ENCODE measurements around the gene FBXW4.

The FBXW4 gene

GRCh38 chr10:101611096-101611905, 83.7 kb downstream of the FBXW4 start:
- CTCF ChIA-PET = interaction anchor here (1.0 to 14.6 kb wide), 4 partner anchors 9 to 397 kb away, joined by 3 to 265 read pairs (median 8); partner anchors contain the start of gene NPM3
- no peak for DNase-seq (ENCODE audit: low read depth, low spot score)
- POLR2A ChIA-PET = no interaction called here
- TF ChIP-seq CTCF (IDR thresholded peaks at IDR 0.05; ENCODE audit: insufficient read depth, low read length, missing control alignments) = no peak
- no peak overlapping the region for H3K4me3 ChIP-seq (ENCODE audit: low read depth, low read length)

GRCh38 chr10:101609481-101609880, 85.5 kb downstream of the FBXW4 start:
- ChIA-PET CTCF (interaction anchor here (0.8 to 14.6 kb wide), 5 partner anchors 8 to 448 kb away, joined by 3 to 265 read pairs (median 7); partner anchors contain the start of gene NPM3), POLR2A (interaction anchor here (0.7 kb wide), 1 partner anchor 11 kb away, joined by 3 read pairs; no protein-coding TSS in a partner anchor)
- TF ChIP-seq CTCF (IDR thresholded peaks at IDR 0.05; ENCODE audit: insufficient read depth, low read length, missing control alignments) = no peak
- no peak overlapping the region for H3K4me3 ChIP-seq (ENCODE audit: low read depth, low read length)
- DNase-seq (ENCODE audit: low read depth, low spot score) = no peak

GRCh38 chr10:101607124-101607523, 87.8 kb downstream of the FBXW4 start:
- DNase-seq (ENCODE audit: low read depth, low spot score) = no peak
- no peak overlapping the region for H3K4me3 ChIP-seq (ENCODE audit: low read depth, low read length)
- ChIA-PET CTCF (interaction anchor here (1.3 to 14.6 kb wide), 4 partner anchors 10 to 393 kb away, joined by 3 to 265 read pairs (median 6); partner anchors contain the start of gene NPM3), POLR2A (no interaction called here)
- no peak for TF ChIP-seq CTCF (IDR thresholded peaks at IDR 0.05; ENCODE audit: insufficient read depth, low read length, missing control alignments)

- no peak for DNase-seq (ENCODE audit: low read depth, low spot score)
- peak; percentile 95 for TF ChIP-seq CTCF (IDR thresholded peaks at IDR 0.05; ENCODE audit: insufficient read depth, low read length, missing control alignments)
- ChIA-PET POLR2A (interaction anchor here (0.6 kb wide), 1 partner anchor 9 kb away, joined by 3 read pairs; no protein-coding TSS in a partner anchor), CTCF (interaction anchor here (0.6 to 14.6 kb wide), 33 partner anchors 8 to 470 kb away, joined by 3 to 265 read pairs (median 5); partner anchors contain the start of genes DPCD, FBXW4, NPM3 and POLL)
- no peak overlapping the region for H3K4me3 ChIP-seq (ENCODE audit: low read depth, low read length)
Measured at GRCh38 chr10:101602761-101603398, 92.1 kb downstream of the FBXW4 start.

GRCh38 chr10:101601541-101601940, 93.4 kb downstream of the FBXW4 start:
- no peak overlapping the region for H3K4me3 ChIP-seq (ENCODE audit: low read depth, low read length)
- no peak for TF ChIP-seq CTCF (IDR thresholded peaks at IDR 0.05; ENCODE audit: insufficient read depth, low read length, missing control alignments)
- ChIA-PET POLR2A (no interaction called here), CTCF (interaction anchor here (1.1 to 14.6 kb wide), 20 partner anchors 8 to 471 kb away, joined by 3 to 265 read pairs (median 6); partner anchors contain the start of genes DPCD, FBXW4, NPM3 and POLL)
- no peak for DNase-seq (ENCODE audit: low read depth, low spot score)
